Endothelial cell of hepatic sinusoid (primary cell): ENCODE data around the gene PES1.
"Not testable (repeated sequence)": the region's sequence is repeated elsewhere in the genome, so short reads cannot be mapped to it uniquely, and the experiment has no call there.

Experiments used
- in situ Hi-C: cut with HindIII; loops from 2 replicates; pipeline ENCODE4 v1.10.0; 2017; ENCODE audit warnings: low sequenced_read_pairs

Gene PES1

GRCh38 chr22:30591588-30592359 is at the start of gene PES1:
Gene PES1, minus strand, starts transcription at chr22:30591910. Its CDS starts 77 bp downstream, at chr22:30591833.
- in situ Hi-C loops = no loop called here

GRCh38 chr22:30640839-30641430 is 49.2 kb upstream of the PES1 start:
- in situ Hi-C loops = no loop called here

GRCh38 chr22:30640361-30640760 is 48.7 kb upstream of the PES1 start:
- in situ Hi-C loops = no loop called here

- in situ Hi-C loops = no loop called here
Observed at GRCh38 chr22:30637701-30638114, 46.0 kb upstream of the PES1 start.

GRCh38 chr22:30636226-30637077 is 44.7 kb upstream of the PES1 start:
- in situ Hi-C loops = no loop called here

- in situ Hi-C loops = no loop called here
Observed at GRCh38 chr22:30635273-30636225, 43.8 kb upstream of the PES1 start, which contains the start of gene SLC35E4. Gene SLC35E4, plus strand, starts transcription at chr22:30635781. Its CDS starts 670 bp downstream, at chr22:30636451.

- in situ Hi-C loops = no loop called here
Observed at GRCh38 chr22:30634471-30635233, 42.9 kb upstream of the PES1 start.

GRCh38 chr22:30631469-30631868 is 39.8 kb upstream of the PES1 start:
- in situ Hi-C loops = not testable (repeated sequence)

GRCh38 chr22:30628491-30628890 is 36.8 kb upstream of the PES1 start:
- in situ Hi-C loops = no loop called here

- in situ Hi-C loops = no loop called here
Observed at GRCh38 chr22:30627471-30627870, 35.8 kb upstream of the PES1 start.

GRCh38 chr22:30626413-30626812 is 34.7 kb upstream of the PES1 start:
- in situ Hi-C loops = no loop called here

GRCh38 chr22:30619909-30620308 is 28.2 kb upstream of the PES1 start:
- in situ Hi-C loops = not testable (repeated sequence)

GRCh38 chr22:30617819-30618218 is 26.1 kb upstream of the PES1 start:
- in situ Hi-C loops = no loop called here

- in situ Hi-C loops = no loop called here
Observed at GRCh38 chr22:30615543-30615954, 23.8 kb upstream of the PES1 start.

GRCh38 chr22:30614879-30615278 is 23.2 kb upstream of the PES1 start:
- in situ Hi-C loops = no loop called here

- in situ Hi-C loops = no loop called here
Observed at GRCh38 chr22:30614268-30614667, 22.6 kb upstream of the PES1 start.

- in situ Hi-C loops = no loop called here
Observed at GRCh38 chr22:30612789-30613188, 21.1 kb upstream of the PES1 start.

GRCh38 chr22:30611197-30611596 is 19.5 kb upstream of the PES1 start:
- in situ Hi-C loops = no loop called here

- in situ Hi-C loops = no loop called here
Observed at GRCh38 chr22:30610299-30610698, 18.6 kb upstream of the PES1 start.
